Measurements from ENCODE around the gene CACUL1. TPM values are rescaled to one million over a fixed set of nuclear protein-coding genes. Genes with fewer than 3 reads are reported as not detected.

CACUL1 gene
- total RNA-seq, 3 donors from 2014 or later = 39.2 to 54.0 (median 40.0) TPM

- DNase-seq (no peak), ATAC-seq (no peak)
- Histone ChIP-seq H3K36me3 (ENCODE audit: low read depth) (no peaks in the 10 kb centered on the region), H3K4me1 (ENCODE audit: low read depth) (no peaks in the 10 kb centered on the region), H3K9me3 (no peaks in the 10 kb centered on the region), H3K4me3 (no peak overlapping the region)
- no peak for TF ChIP-seq CTCF (IDR thresholded peaks at IDR 0.05)
- intact Hi-C loops (cut with DNase I, micrococcal nuclease) = no loop called here
These were observed 126.4 kb downstream of the CACUL1 start for GRCh38 chr10:118628397-118628796.

- ATAC-seq = no peak
- no peak for DNase-seq
- H3K4me1 ChIP-seq (ENCODE audit: low read depth) = no peaks in the 10 kb centered on the region
- TF ChIP-seq CTCF (IDR thresholded peaks at IDR 0.05) = no peak
- no peak overlapping the region for H3K4me3 ChIP-seq
- no peaks in the 10 kb centered on the region for H3K9me3 ChIP-seq
- H3K36me3 ChIP-seq (ENCODE audit: low read depth) = no peaks in the 10 kb centered on the region
- intact Hi-C loops (cut with DNase I, micrococcal nuclease) = no loop called here
These were observed 127.8 kb downstream of the CACUL1 start for GRCh38 chr10:118626953-118627352.

Other genes with a start within 250 kb of the CACUL1 start
- not detected for gene PRLHR, start 159.3 kb downstream of the CACUL1 start, total RNA-seq